Fibroblast of gingiva (primary cell): Measurements from ENCODE around the gene ANKS1B.
"Not testable (repeated sequence)": the region's sequence is repeated elsewhere in the genome, so short reads cannot be mapped to it uniquely, and the experiment has no call there.

ENCODE experiments used
- DNase-seq: peaks from one replicate; pipeline ENCODE4 v3.0.0-alpha.2; 2011; ENCODE audit warnings: low read depth

Gene ANKS1B

DNA sequence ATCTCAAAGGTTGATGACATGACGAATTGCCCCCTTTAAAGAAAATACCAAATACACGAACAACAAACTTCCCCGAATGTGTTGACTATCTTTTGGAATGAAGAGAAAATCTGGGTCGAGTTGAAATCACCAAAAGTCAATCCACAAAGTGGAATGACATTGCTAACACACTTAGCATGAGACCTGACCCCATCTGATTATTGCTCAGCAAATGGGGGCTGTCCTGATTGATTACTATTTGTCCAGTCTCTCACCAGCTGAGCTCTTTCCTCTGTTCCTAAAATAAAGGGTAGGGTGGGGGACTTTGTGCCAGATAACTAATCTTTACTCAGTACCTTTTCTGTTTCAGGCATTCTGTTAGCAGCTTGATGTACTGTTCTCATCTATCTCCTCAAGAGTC is 1116.2 kb downstream of the ANKS1B start:
- no peak for DNase-seq

DNA sequence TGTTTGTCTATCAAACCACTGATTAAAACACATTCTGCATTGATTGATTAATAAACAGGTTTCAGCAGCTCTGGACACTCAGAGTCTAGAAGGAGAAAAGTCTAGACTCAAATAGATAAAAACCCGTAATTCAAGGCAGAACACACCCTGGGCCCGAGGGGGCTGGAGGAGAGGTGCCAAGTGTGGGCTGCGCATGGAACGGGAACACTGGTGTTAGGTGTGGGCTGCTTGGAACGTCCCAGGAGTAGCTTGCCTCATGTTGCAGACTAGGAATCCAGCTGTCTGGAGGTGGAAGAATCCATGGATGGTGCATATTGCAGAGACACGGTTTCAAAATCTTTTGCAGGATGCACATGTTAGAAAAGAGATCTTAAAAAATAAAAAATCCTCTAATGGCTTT is 1116.7 kb downstream of the ANKS1B start:
- no peak for DNase-seq

DNA sequence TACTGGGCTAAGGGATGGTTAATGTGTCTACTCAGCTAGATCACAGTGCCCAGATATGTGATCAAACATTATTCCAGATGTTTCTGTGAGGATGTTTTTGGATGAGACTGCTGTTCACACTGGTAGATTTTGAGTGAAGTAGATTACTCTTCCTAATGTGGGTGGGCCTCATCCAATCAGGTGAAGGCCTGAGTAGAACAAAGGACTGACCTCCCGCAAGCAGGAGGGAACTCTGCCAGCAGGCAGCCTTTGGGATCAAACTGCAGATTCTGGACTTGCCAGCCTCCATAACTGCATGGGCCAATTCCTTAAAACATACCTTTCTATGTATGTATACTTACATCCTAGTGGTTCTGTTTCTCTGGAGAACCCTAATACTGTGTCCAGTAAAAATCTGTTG is 1120.4 kb downstream of the ANKS1B start:
- DNase-seq: no peak

DNA sequence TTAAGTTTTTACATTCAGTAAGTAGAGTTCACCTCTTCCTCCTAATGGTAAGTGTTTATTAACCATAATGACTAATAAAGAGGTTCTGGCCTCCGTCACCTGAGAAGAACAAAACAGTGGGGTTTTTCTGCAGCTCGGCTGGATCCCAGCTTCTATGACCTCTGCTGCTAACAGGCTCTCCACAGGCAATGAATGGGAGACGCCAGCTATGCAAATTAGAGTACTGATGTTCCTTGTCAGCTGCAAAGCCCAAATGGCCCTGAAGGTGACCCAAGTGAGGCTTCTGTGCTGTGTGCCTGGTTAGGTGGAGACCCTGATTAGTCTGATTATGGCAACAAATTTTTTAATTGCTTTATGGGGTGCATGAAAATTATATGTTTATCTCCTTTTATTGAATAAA is 1121.6 kb downstream of the ANKS1B start:
- DNase-seq: no peak

DNA sequence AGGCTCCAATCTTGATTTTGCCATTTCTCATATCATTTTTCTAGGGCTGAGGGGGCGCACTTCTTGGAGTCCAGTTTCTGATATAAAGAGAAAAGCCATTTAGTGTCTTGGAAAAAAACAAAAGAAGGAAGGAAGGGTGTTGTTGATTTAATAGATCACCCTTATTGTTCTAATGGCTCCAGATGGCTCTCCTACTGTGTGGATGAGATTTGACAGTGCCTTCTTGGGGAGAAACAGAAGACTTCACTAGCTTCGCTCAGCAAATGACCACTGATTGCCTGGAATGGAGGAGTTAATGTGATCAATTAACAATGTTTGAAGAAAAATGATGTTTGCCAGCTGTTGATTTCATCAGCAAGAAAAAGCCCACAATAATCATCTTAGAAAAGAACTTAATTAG is 1123.5 kb downstream of the ANKS1B start:
- DNase-seq: no peak

DNA sequence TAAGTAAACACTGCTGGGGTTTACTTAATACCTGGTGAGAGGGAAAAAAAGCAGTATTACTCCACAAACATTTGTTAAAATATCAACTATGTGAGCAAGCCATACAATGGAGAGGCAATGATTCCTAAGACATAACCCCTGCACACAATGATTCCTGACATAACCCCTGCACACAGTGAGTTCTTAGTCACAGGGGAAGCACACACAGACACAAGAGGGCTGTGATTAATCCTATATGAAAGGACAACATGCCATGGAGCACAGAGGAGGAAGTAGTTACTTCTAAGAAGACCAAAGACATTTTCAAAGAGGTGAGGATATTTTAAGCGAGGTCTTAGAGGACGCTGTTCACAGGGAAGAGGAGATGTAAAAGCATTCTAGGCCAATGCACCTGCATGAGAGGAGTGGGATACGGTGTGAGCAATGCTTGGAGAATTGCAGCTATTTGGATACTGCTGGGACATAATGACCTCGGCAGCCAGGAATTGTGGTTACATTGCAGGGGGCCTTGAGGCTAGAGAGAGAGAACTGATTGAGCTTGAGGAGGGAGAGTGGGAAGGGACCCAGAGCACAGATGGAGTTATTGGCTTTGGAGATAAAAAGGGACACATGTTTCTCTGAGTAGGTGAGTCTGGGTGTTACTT is 1127.7 kb downstream of the ANKS1B start:
- DNase-seq: no peak

DNA sequence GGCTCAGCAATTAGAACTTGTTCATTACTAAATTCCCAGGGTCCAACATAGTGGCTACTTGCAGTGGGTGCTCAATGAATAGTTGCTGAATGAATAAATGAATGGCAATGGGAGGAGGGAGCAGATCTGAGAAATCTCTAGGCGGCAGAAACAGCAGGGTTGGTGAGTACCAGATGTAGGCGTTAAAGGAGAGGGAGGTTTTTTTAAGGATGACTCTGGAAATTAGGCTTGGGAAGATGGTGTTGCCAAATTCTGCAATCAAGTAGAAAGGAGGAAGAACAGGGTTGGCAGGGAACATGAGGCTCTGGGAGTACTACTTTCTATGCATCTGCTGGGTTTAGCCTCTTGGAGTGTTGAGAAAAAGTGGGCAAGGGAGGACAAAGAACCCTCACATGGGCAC is 1132.6 kb downstream of the ANKS1B start:
- no peak for DNase-seq

DNA sequence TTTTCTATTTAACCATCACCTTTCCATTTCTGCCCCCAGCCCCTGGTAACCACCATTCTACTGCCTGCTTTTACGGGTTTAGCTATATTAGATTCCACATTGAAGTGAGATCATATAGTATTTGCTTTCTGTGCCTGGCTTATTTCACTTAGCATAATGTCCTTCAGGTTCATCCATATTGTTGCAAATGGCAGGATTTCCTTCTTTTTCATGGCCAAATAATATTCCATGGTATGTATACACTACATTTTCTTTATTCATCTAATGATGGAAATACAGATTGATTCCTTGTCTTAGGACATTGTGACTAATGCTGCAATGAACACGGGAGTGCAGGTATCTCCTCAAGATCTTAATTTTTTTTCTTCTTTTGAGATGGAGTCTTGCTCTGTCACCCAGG is 1137.5 kb downstream of the ANKS1B start:
- no peak for DNase-seq

DNA sequence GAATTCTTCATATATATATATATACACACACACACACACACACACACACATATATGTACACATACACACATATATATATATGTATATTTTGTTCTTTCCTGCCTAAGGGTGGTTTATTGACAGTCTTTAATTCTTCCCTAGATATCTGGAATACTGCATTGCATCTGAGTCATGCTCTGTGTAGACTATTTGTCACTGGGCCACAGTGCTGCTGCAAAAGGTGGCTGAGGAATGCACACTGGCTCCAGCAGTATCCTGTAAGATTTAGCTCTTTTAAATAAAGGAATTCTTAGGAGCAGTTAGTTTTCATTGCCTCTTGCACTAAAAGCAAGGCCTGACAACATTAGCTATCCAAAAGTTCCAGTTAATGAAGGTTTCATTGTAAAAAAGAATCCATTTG is 1138.8 kb downstream of the ANKS1B start:
- no peak for DNase-seq

DNA sequence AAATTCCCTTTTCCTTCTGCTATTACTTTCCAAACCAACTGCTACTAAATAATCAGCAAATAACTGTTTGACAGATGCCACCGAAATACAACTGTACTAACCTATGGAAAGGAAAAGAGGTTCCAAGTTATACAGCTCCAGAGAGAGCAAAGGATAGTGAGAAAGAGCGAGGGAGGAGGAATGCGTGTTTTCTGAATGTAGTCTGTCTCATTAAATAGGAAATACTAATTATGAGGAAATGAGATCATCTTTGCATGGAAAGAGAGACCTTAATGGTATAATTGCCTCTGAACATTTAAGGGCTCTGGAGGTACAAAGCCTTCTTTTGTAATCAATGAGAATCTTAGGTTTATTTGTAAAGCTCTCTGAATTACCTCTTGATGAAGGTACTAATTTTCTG is 1144.4 kb downstream of the ANKS1B start:
- no peak for DNase-seq

DNA sequence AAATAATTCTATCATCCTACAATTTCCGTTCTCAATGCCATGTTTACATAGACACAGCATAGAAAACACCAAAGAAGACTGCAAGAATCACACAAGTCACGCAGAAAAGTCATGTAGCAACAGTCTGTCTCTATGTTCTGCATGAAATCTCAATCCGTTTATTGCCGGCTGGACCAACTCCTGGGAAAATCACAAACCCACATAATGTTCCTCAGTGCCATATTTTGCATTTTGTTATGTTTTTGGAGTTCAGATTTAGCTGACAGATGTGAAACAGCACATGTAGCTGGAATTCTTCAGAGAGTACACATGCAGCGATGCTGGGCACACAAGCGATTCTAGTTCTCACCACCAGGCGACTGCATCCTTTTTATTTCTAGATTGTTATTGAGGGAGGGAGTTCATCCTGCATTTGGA is 1146.5 kb downstream of the ANKS1B start:
- no peak for DNase-seq

DNA sequence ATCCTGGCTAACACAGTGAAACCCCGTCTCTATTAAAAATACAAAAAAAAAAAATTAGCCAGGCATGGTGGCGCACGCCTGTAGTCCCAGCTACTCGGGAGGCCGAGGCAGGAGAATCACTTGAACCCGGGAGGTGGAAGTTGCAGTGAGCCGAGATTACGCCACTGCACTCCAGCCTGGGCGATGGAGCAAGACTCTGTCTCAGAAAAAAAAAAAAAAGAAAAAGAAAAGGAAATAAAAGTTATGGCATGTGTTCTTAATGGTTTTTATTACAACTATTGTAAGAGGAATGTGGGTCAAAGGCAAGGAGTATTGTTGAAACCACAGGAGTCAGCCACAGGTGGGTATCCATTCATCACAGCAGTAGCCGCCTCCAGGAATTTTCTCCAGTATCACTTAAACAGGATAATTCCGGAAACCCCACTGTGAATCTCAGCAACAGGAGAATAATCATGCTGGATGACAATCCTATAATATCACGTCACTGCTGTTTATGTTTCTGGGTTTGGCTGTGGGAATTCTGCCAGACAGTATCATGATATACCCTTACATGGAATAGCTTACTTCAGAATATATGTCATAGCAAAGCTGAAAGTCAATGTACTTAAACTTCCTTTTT is 1147.5 kb downstream of the ANKS1B start:
- not testable (repeated sequence) for DNase-seq

DNA sequence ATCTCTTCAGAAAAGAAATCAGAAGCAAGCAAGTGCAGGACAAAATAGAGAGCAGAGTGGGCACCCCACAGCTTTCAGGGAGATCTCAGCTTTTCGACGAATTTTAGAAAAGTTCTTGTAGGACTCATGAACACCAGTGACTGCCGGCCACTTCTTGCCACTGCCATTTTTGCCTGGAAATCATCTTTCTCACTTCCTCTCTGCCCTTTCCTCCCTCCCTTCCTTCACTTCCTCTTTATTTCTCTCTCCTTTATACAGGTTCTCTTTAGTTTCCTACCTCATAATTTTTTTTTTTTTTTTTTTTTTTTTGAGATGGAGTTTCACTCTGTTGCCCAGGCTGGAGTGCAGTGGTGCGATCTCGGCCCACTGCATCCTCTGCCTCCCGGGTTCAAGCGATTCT is 1154.1 kb downstream of the ANKS1B start:
- DNase-seq: no peak

DNA sequence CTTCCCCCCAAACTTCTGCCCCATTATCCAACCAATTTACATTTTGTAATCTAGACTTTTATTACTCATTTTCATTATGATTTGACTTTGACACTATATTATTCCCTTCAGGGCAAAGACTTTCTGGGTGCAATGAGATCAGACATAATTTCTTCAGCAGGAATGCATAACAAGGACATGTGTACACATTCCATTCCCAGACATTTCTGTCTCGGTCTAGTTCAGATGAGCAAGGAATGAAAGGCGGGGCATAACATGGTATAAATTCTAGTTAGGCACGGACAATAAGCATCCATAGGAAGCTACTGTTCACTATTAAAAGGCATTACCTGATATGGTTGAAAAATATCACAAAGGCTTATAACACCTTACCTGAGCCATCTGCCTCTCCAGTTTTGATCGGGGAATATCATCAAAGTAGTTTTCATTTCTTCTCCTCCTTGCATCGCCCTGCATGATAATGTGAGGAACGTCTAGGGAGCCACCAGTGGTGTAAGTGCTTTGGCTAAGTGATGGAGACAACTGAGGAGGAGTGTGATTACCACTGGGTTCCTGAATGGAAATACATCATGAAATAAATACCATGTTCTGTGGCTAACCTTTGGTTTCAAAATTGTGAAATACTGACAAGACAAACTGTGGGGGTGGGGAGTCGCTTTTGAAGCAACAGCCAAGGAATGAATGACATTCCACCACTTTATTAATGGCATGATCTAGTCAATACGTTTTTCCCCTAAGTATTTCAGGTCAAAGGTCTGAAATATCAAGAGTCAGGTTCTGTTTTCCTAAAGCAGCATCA is 1155.7 kb downstream of the ANKS1B start:
- DNase-seq: no peak

DNA sequence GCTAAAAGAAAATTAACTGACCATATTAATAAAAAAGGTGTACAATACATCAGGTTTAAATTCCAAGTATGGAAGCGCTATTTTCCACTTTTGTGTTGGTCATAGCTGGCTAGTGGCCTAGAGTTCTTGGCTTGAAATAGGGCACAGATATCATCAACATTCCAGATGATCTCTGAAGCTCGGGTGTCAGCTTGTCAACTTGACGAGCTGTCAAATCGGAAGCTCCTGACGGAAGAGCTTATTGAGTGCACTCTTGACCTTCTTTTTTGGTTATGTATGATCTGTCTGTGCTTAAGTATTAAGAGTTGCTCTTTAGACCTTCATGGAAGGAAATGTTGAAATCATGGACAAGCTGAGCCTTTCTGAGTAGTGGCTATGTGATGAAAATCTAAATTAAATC is 1161.7 kb downstream of the ANKS1B start:
- no peak for DNase-seq

DNA sequence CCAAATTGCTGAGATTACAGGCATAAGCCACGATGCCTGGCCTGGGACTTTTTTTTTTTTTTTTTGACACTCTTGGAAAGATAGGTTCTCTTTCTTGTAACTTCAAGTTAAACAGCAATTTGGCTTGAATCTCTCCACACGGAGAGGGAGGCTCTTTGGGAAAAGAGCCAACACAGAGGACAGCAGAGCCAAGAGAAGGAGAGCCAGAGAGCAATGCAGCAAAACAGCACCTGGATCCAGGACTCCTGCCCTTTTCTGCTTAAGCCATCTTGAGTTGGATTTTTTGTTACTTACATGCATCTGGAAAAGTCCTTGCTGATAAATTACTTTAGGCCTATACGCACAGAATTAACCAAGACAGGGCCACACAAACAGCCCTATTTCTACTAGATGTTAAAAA is 1162.9 kb downstream of the ANKS1B start:
- DNase-seq: no peak

DNA sequence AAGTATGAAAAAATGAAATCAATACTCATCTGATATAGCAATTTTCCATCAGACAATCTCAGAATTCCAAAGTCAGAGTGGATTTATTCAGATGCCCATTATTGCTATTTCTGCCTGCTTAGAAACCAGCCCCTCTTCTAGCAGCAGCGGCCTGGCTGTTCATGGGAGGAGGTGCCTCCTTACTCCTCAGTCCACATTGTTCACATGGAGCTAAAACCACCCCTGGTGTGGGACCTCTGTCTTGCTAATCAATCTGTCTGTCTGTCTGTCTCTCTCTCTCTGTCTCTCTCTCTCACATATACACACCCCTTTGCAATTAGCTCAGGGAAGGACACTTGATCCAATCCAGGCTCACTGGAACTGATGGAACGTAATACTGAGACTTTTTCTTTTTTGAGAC is 1163.5 kb downstream of the ANKS1B start:
- no peak for DNase-seq

DNA sequence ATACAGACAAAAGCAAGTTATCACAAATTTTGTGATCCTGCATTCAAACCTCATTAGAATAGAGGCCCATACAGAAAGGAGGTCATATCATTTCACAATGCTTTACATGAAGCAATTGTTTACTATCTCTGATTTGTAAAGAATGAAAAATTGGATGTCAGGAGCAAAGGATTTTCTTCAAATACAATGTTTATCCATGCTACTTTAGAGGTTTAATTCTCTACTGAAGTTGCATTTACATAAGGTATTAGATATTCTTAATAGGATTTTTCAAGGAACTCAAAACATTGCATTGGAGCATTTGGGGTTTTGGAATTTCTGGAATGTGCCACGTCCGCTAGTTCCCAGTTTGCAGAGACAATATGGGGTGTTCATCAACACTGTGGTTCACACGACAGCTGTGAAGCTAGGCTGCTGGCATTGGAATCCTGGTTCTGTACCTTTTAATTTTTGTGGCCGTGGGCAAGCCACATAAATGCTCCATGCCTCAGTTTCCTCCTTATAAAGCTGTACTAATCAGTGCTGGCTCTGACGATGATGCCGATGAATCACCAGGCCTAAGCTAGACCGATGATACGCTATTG is 1164.8 kb downstream of the ANKS1B start:
- no peak for DNase-seq

DNA sequence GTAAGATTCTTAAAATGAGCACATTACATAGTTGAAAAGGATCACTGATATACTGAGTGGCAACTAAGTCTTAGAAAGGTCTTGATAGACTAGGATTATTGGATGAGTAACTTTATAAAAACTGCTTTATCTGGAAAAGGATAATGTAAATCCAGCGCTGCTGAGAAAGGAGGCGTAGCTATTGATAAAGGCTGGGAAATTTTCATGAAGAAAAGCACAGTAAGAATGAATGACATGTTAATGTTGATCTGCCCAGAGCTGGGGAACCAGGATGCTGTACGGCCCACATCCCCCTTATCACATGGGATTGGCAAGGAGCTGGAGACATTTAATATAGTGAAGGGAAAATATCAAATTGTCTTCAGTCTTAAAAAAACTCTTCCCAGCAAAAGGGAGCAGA is 1165.7 kb downstream of the ANKS1B start:
- no peak for DNase-seq

DNA sequence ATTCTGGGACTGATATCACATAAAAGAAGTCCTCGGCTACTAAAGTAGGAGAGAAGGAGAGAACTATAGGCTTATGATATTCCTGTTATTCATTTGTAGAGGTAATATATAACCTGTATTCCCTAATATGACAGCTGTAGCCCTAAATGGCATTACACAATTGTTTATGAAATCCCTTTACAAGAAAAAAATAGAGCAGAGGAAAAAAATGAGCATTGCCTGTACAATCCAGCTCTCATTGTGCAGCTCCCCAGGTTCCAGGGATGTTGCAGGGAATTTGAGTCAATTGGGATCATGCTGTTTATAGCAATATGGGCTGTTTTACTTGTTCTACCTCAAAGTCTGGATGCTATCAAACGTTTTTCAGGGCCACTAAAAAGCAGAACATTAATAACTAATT is 1166.5 kb downstream of the ANKS1B start:
- no peak for DNase-seq

DNA sequence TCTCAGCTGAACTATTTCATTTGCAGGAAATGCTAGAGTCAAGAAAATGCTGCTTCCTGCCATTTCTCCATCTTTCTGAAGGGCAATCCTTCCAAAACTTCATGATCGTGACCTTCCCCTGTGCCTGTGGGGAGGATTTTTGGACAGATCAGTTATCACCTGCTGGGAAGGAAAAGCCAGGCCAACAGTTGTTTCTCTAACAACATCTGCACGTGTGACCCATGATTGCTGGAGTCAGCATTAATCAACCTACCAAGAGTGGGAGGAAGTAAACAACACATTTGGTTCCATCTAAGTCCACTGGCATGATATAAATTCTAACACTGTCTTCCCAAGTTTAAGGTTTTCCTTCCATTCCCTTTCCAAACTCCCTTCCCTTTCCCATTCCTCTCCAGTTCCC is 1167.0 kb downstream of the ANKS1B start:
- DNase-seq: no peak

DNA sequence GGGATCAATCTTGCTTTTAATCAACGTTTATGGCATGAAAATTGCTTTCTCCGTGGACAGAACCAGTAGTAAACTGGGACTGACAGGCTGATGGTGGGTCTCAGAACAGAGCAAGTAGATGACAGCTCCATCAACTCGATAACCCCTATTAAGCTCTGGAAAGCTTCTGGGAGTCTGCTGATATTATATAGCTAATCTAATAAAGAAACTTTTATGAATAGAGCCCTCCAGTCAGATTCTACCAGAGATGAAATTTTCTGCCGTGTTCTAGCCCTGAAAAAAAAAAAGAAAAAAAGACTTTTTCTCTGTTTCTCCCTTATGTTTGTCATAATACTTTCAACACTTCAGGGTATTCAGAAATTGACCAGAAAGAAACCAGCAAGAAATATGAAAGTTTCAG is 1168.0 kb downstream of the ANKS1B start:
- no peak for DNase-seq

DNA sequence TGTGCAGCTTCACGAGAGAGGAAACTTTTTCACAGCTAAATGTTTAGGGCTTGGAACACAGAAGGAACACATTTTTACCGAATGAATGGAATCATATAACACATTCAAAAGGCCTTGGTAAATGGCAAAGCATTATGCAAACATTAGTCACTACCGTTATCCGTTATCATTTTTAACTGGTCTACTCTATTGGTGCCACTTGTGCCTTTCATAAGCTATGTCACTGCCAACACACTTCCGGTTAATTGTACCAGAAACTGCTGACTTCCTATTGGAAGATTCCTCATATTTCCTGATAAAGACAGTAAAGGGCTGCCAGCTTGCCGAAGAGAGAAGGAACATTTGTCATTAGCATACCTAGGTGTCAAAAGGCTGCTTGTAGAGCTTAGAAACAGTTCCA is 1170.5 kb downstream of the ANKS1B start:
- DNase-seq: peak; percentile 1
